SK-N-SH (cell line): ENCODE results near the gene FOXP2. TPM values are rescaled to one million over a fixed set of nuclear protein-coding genes. Genes with fewer than 3 reads are reported as not detected.

Source experiments
- CTCF ChIA-PET: fragments of 300-600, 350-600 bp; formaldehyde crosslinking; extraction: SDS; loops from one replicate; lab custom pipeline; 2021; lab: Yijun Ruan, JAX
- POLR2A ChIA-PET: fragments of 350-600 bp; sonication (Branson Sonifier 250); formaldehyde crosslinking; extraction: SDS; loops from one replicate; lab custom pipeline; 2020; ENCODE audit warnings: antibody characterized with exemption, inconsistent platforms; lab: Yijun Ruan, JAX
- DNase-seq: peaks from one replicate; pipeline ENCODE4 v3.0.0; 2012
- H2AFZ ChIP-seq: fragments of 200-600 bp; sonication (generic); 2 replicates; pipeline ENCODE4 v1.8.1; 2016; ENCODE audit warnings: antibody characterized with exemption, mild to moderate bottlenecking, low read depth
- H3F3A ChIP-seq: fragments of 200-600 bp; sonication (generic); replicated peaks from 2 replicates; pipeline ENCODE3; 2016; ENCODE audit warnings: antibody characterized with exemption, mild to moderate bottlenecking; ENCODE audit not compliant: insufficient read depth
- H3K27ac ChIP-seq, 2 experiments: fragments of 200-500 bp in 1 of 2; fragments of 200-600 bp in 1 of 2; sonication (Bioruptor generic) in 1 of 2; sonication (generic), shearing (Covaris generic) in 1 of 2; 2 replicates each; pipeline versions ENCODE4 v1.5.1 to v1.6.1; 2014 to 2016; ENCODE audit warnings: low read depth in 2 of 2, inconsistent platforms in 1 of 2, low read length in 1 of 2, mild to moderate bottlenecking in 1 of 2, mixed read lengths in 1 of 2
- H3K27me3 ChIP-seq: fragments of 200-600 bp; sonication (generic), shearing (Covaris generic); 2 replicates; pipeline ENCODE4 v1.6.1; 2016; ENCODE audit warnings: mixed run types; ENCODE audit not compliant: insufficient read depth
- H3K36me3 ChIP-seq, 2 experiments: fragments of 200-500 bp in 1 of 2; fragments of 200-600 bp in 1 of 2; sonication (Bioruptor generic) in 1 of 2; sonication (generic) in 1 of 2; replicated peaks in 1 of 2; 2 replicates each; pipeline versions ENCODE3 to v1.5.1; 2014 to 2016; ENCODE audit warnings: low read length in 1 of 2, mild to moderate bottlenecking in 1 of 2; ENCODE audit not compliant: insufficient read depth in 2 of 2, control insufficient read depth in 1 of 2
- H3K4me1 ChIP-seq, 2 experiments: fragments of 200-500 bp in 1 of 2; fragments of 200-600 bp in 1 of 2; sonication (Bioruptor generic) in 1 of 2; sonication (generic), shearing (Covaris generic) in 1 of 2; 2 replicates each; pipeline versions ENCODE4 v1.5.1 to v1.6.1; 2014 to 2016; ENCODE audit warnings: low read depth in 1 of 2, low read length in 1 of 2, mixed run types in 1 of 2; ENCODE audit not compliant: insufficient read depth in 2 of 2, control insufficient read depth in 1 of 2
- H3K4me2 ChIP-seq: fragments of 200-600 bp; sonication (generic), shearing (Covaris generic); 2 replicates; pipeline ENCODE4 v1.6.1; 2017; ENCODE audit warnings: mixed run types
- H3K4me3 ChIP-seq, 2 experiments: fragments of 200-500 bp in 1 of 2; fragments of 200-600 bp in 1 of 2; sonication (Bioruptor generic) in 1 of 2; sonication (generic), shearing (Covaris generic) in 1 of 2; 2 replicates each; pipeline versions ENCODE4 v1.5.1 to v1.8.1; 2014 to 2016; ENCODE audit warnings: low read depth in 2 of 2, inconsistent platforms in 1 of 2, low read length in 1 of 2, mild to moderate bottlenecking in 1 of 2, mixed read lengths in 1 of 2, moderate library complexity in 1 of 2
- H3K79me2 ChIP-seq: fragments of 200-600 bp; sonication (generic); 2 replicates; pipeline ENCODE4 v1.8.1; 2017; ENCODE audit warnings: mild to moderate bottlenecking; ENCODE audit not compliant: insufficient read depth
- H3K9ac ChIP-seq: fragments of 200-600 bp; sonication (generic); 2 replicates; pipeline ENCODE4 v1.6.1; 2017; ENCODE audit warnings: mixed run types
- H3K9me2 ChIP-seq: fragments of 200-600 bp; sonication (generic); 2 replicates; pipeline ENCODE4 v1.6.1; 2017; ENCODE audit warnings: mixed run types
- H3K9me3 ChIP-seq: fragments of 200-600 bp; sonication (generic); 2 replicates; pipeline ENCODE4 v1.6.1; 2017; ENCODE audit warnings: mixed run types, mild to moderate bottlenecking, moderate library complexity
- H4K20me1 ChIP-seq: fragments of 200-600 bp; sonication (generic); 2 replicates; pipeline ENCODE4 v1.6.1; 2017; ENCODE audit warnings: mild to moderate bottlenecking, mixed run types; ENCODE audit not compliant: insufficient read depth
- CTCF ChIP-seq: fragments of 200-600 bp; sonication (generic); IDR thresholded peaks from 2 replicates; pipeline ENCODE4 v1.6.1; 2017; ENCODE audit warnings: antibody characterized with exemption, mild to moderate bottlenecking, moderate library complexity
- ELF1 ChIP-seq: IDR thresholded peaks from 2 replicates; pipeline ENCODE4 v1.4.0; 2012
- EZH2phosphoT487 ChIP-seq: fragments of 200-600 bp; sonication (generic); IDR thresholded peaks from 2 replicates; pipeline ENCODE4 v1.6.1; 2017; ENCODE audit warnings: low read depth, mixed run types, mild to moderate bottlenecking, antibody characterized with exemption, moderate library complexity, borderline replicate concordance
- FOSL2 ChIP-seq: IDR thresholded peaks from 2 replicates; pipeline ENCODE4 v1.4.0; 2012; ENCODE audit warnings: low read depth, mild to moderate bottlenecking, moderate library complexity, borderline replicate concordance
- FOXM1 ChIP-seq: IDR thresholded peaks from 2 replicates; pipeline ENCODE4 v1.4.0; 2012; ENCODE audit warnings: low read depth, mild to moderate bottlenecking
- GABPA ChIP-seq: IDR thresholded peaks from 2 replicates; pipeline ENCODE4 v1.4.0; 2012; ENCODE audit warnings: low read depth, mild to moderate bottlenecking
- MAX ChIP-seq: IDR thresholded peaks from 2 replicates; pipeline ENCODE4 v1.4.0; 2012; ENCODE audit warnings: low read depth
- MEF2A ChIP-seq: IDR thresholded peaks from 2 replicates; pipeline ENCODE4 v1.4.0; 2012; ENCODE audit warnings: low read depth, borderline replicate concordance
- MXI1 ChIP-seq: IDR thresholded peaks from 2 replicates; pipeline ENCODE4 v1.6.1; 2012; ENCODE audit warnings: mild to moderate bottlenecking, low read depth, low read length, improper control_type of control experiment
- NFIC ChIP-seq: IDR thresholded peaks from 2 replicates; pipeline ENCODE4 v1.4.0; 2012; ENCODE audit warnings: borderline replicate concordance
- NRF1 ChIP-seq: IDR thresholded peaks from 2 replicates; pipeline ENCODE4 v1.6.1; 2012; ENCODE audit warnings: low read depth, mild to moderate bottlenecking, low read length
- PBX3 ChIP-seq: IDR thresholded peaks from 2 replicates; pipeline ENCODE4; 2012
- POLR2AphosphoS5 ChIP-seq: IDR thresholded peaks from 2 replicates; pipeline ENCODE4 v1.6.1; 2012; ENCODE audit warnings: low read depth, low read length
- RAD21 ChIP-seq: IDR thresholded peaks from 2 replicates; pipeline ENCODE4 v1.6.1; 2012; ENCODE audit warnings: mild to moderate bottlenecking, low read length
- RCOR1 ChIP-seq: fragments of 150-350 bp; IDR thresholded peaks from 2 replicates; pipeline ENCODE4 v1.6.1; 2017; ENCODE audit warnings: antibody characterized with exemption, low read length
- REST ChIP-seq: IDR thresholded peaks from 2 replicates; pipeline ENCODE4 v1.6.1; 2012; ENCODE audit warnings: mild to moderate bottlenecking, low read depth, low read length, moderate library complexity
- RFX5 ChIP-seq: IDR thresholded peaks from 2 replicates; pipeline ENCODE4 v1.6.1; 2012; ENCODE audit warnings: mild to moderate bottlenecking, improper control_type of control experiment, low read length
- RXRA ChIP-seq: IDR thresholded peaks from 2 replicates; pipeline ENCODE4 v1.4.0; 2012; ENCODE audit warnings: low read depth, mild to moderate bottlenecking, borderline replicate concordance
- TCF12 ChIP-seq: IDR thresholded peaks from 2 replicates; pipeline ENCODE4 v1.4.0; 2012
- TEAD4 ChIP-seq: IDR thresholded peaks from 2 replicates; pipeline ENCODE4 v1.4.0; 2012; ENCODE audit warnings: mild to moderate bottlenecking, borderline replicate concordance; ENCODE audit not compliant: insufficient read depth
- USF1 ChIP-seq: IDR thresholded peaks from 2 replicates; pipeline ENCODE4 v1.4.0; 2012; ENCODE audit warnings: low read depth, borderline replicate concordance
- YY1 ChIP-seq: IDR thresholded peaks from 2 replicates; pipeline ENCODE4 v1.4.0; 2012; ENCODE audit warnings: low read depth, mild to moderate bottlenecking
- WGBS: methylation state at CpG from one replicate; pipeline ENCODE4 v1.1.6; 2017; ENCODE audit warnings: low lambda C conversion rate; 5-methylcytosine and 5-hydroxymethylcytosine counted together
- polyA plus RNA-seq, 3 experiments: library from polyadenylated mRNA; depleted of rRNA; stranded (reverse); fragments of >200 nt; gene quantifications; 2 replicates each; pipeline ENCODE4 v1.2.3, GENCODE V29; 2012

The FOXP2 gene
- polyA plus RNA-seq, 1 of the 3 experiments (the other 2 are of a cell fraction), result not detected

GRCh38 chr7:114691605-114692004, 277.0 kb downstream of the FOXP2 start:
- TF ChIP-seq MXI1, result no peak
- TF ChIP-seq PBX3, result no peak
- TF ChIP-seq NRF1, result no peak
- no peak for TF ChIP-seq MEF2A
- TF ChIP-seq REST, result no peak
- TF ChIP-seq RFX5, result no peak
- TF ChIP-seq ELF1, result no peak
- TF ChIP-seq FOXM1, result no peak
- TF ChIP-seq TEAD4, result no peak
- TF ChIP-seq RXRA, result no peak
- no peak for TF ChIP-seq NFIC
- TF ChIP-seq RCOR1, result no peak
- TF ChIP-seq GABPA, result no peak
- no peak for TF ChIP-seq POLR2AphosphoS5
- no peak for TF ChIP-seq FOSL2
- TF ChIP-seq EZH2phosphoT487, result no peak
- Histone ChIP-seq H4K20me1 (no peaks in the 10 kb centered on the region), H3F3A (no peaks in the 10 kb centered on the region), H3K36me3 (no peaks in the 10 kb centered on the region), H3K4me2 (no peak overlapping the region), H3K9me2 (no peaks in the 10 kb centered on the region), H3K27me3 (no peaks in the 10 kb centered on the region), H3K27ac (no peak overlapping the region), H3K9me3 (no peaks in the 10 kb centered on the region), H3K9ac (no peak overlapping the region), H3K4me1 (no peaks in the 10 kb centered on the region), H3K79me2 (no peaks in the 10 kb centered on the region), H3K4me3 (no peak overlapping the region), H2AFZ (no peak overlapping the region)
- CTCF ChIA-PET, result no interaction called here
- no peak for DNase-seq
- WGBS, result 3% methylated on average over 6 of the region's 6 CpGs
- POLR2A ChIA-PET, result no interaction called here

- H2AFZ ChIP-seq, result no peak overlapping the region
- POLR2A ChIA-PET, result no interaction called here
- no peak for DNase-seq
- H3K4me1 ChIP-seq, result no peaks in the 10 kb centered on the region
- no peaks in the 10 kb centered on the region for H4K20me1 ChIP-seq
- no peaks in the 10 kb centered on the region for H3K9me3 ChIP-seq
- H3K36me3 ChIP-seq, result no peaks in the 10 kb centered on the region
- H3K9me2 ChIP-seq, result no peaks in the 10 kb centered on the region
- H3K27me3 ChIP-seq, result no peaks in the 10 kb centered on the region
- no peaks in the 10 kb centered on the region for H3F3A ChIP-seq
- no peak overlapping the region for H3K4me3 ChIP-seq
- H3K9ac ChIP-seq, result no peak overlapping the region
- H3K4me2 ChIP-seq, result no peak overlapping the region
- 34% methylated on average over 4 of the region's 4 CpGs for WGBS
- CTCF ChIA-PET, result interaction anchor here (0.7 kb wide), 1 partner anchor 1860 kb away, joined by 3 read pairs; no protein-coding TSS in a partner anchor
- no peak overlapping the region for H3K27ac ChIP-seq
- no peaks in the 10 kb centered on the region for H3K79me2 ChIP-seq
- TF ChIP-seq RFX5 (no peak), USF1 (no peak), RAD21 (no peak), EZH2phosphoT487 (no peak), POLR2AphosphoS5 (no peak), CTCF (no peak), MAX (no peak), YY1 (no peak), FOSL2 (no peak), TCF12 (no peak)
These were observed 280.6 kb downstream of the FOXP2 start for GRCh38 chr7:114695182-114695581.
